ENCODE measurements around the gene POLDIP3.
A peak's percentile ranks its signal among the peaks of the same experiment; 100 is the strongest.
"Not testable (repeated sequence)": the region's sequence is repeated elsewhere in the genome, so short reads cannot be mapped to it uniquely, and the experiment has no call there.

POLDIP3 gene

DNA sequence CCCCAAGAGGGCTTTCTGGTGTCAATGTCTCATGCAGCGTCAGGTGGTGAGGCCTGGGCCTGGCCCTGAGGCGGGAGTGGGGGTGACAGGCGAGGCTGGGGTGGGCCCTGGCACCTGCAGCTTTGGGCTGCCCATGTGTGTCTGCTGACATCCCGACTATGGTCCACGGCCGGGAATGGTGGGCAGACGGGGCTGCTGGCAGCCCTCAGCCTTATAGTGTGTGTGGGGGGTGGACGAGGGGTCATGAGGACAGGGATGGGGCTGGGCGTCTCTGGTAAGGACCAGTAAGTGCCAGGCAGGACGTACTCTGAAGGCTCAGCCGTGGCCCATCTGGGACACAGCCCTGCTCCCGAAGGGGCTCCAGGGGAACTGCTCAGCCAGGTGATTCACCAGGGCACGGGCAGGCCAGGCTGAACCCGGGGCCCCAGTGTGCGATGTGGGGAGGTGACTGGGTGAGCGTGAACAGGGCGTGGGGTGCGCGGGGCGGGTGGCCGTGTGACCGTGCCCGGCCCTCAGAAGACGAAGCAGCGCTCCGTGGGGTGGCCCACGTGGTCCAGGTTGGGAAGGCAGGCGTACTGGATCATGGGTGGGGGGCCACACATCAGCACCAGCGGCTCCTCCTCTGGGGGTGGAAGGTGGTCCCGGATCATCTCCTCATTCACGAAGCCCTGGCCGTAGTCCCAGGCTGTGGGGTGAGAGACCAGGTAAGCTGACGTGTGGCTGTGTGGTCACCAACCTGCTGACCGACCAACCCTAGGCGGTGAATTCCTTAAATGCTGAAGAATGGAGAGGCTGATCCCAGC, 4.8 kb upstream of the POLDIP3 start:
- no peak for DNase-seq (ENCODE audit: low spot score)

- no peak for DNase-seq (ENCODE audit: low spot score)
Observed at GRCh38 chr22:42617155-42617983, 2.7 kb upstream of the POLDIP3 start.

GRCh38 chr22:42615860-42616175, 1.1 kb upstream of the POLDIP3 start:
- DNase-seq (ENCODE audit: low spot score): not testable (repeated sequence)

DNA sequence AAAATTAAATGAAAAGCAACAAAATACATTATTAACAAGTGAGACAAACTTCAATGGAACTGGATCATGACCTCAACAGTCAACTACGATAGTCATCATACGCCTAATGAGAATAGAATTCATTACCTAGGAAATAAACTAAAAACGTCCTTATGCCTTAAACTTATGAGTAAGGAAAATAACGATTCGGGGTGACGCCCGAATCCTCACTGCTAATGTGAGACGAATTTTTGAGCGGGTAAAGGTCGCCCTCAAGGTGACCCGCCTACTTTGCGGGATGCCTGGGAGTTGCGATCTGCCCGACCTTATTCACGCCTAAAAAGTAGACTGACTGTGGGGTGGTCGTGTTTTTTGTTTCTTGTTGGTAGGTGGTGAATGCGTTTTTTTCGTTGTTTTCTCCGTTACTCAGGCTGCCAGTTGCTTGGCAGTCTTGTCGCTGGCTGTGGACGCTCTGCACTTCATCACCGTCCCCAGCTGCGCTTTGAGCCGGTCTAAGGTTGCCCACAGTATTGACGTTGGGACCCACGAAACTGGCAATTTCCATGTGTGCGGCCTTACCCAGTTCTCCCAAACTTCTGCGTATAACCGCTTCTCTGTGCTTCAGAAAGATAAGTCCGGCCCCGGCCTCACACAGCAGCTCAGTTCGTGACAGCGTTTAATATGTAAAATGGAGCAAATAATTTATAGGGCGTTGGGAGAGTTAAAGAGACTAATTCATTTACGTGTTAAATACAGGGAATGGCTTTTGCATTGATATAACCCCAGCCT, 593 bp upstream of the POLDIP3 start:
- DNase-seq (ENCODE audit: low spot score): peak; percentile 99

GRCh38 chr22:42613872-42614301, 796 bp downstream of the POLDIP3 start:
- no peak for DNase-seq (ENCODE audit: low spot score)

- no peak for DNase-seq (ENCODE audit: low spot score)
Observed at GRCh38 chr22:42612336-42612735, 2.3 kb downstream of the POLDIP3 start.

DNA sequence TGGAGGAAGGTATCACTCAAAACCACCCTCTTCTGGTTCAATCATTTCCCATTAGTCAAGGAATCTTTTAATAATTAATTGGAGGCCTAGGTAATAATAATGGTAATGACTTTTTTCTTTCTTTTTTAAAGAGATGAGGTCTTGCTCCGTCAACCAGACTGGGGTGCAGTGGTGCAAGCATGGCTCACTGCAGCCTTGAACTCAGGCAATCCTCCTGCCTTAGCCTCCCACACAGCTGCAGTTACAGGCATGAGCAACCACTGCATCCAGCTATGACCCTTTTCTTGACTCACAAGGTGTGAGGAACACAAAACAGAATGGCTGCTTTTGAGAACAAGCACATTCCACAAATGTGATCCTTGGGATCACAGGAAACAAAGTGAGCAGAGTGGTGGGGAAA, 3.6 kb downstream of the POLDIP3 start:
- no peak for DNase-seq (ENCODE audit: low spot score)

DNA sequence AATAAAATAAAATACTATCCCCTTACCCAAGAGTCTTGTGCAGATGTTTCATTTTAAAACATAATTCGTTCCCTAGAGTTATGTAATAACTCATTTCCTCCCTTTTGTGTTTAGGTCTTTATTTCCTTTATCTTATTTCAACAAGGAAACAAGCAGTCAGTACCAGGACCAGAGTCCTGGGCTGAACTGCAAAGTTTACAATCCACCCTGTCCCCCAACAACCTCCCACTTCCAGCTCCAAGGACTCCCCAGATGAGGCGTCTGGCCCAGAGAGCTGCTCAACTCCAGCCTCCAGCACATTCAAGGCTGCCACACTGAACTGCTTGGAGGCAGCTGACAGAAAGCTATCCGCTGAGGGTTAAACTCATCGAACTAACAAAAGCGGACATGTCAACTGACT, 4.5 kb downstream of the POLDIP3 start:
- DNase-seq (ENCODE audit: low spot score): no peak

GRCh38 chr22:42608823-42609361, 5.8 kb downstream of the POLDIP3 start:
- no peak for DNase-seq (ENCODE audit: low spot score)

DNA sequence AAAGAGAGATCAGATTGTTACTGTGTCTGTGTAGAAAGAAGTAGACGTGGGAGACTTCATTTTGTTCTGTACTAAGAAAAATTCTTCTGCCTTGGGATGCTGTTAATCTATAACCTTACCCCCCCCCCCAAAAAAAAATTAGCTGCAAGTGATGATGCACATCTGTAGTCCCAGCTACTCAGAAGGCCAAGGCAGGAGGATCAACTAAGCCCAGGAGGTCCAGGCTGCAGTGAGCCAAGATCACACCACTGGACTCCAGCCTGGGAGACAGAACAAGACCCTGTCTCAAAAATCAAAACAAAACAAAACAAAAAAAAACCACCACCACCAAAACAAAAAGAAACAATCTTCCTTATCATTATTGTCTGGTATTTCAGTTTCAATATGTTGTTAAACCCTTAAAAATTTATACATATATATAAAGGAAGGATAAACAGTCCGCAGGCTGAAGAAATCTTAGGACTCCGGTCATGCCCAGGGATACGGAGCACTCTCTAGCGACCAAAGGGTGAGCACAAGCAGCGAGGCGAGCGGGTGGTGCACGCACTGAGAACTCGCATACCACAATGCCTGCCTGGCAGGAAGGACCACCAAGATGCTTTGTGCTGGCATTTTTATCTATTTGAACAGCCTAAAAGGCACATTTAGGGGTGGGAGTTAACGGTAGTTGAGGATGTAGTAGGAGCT, 6.4 kb downstream of the POLDIP3 start:
- no peak for DNase-seq (ENCODE audit: low spot score)

DNA sequence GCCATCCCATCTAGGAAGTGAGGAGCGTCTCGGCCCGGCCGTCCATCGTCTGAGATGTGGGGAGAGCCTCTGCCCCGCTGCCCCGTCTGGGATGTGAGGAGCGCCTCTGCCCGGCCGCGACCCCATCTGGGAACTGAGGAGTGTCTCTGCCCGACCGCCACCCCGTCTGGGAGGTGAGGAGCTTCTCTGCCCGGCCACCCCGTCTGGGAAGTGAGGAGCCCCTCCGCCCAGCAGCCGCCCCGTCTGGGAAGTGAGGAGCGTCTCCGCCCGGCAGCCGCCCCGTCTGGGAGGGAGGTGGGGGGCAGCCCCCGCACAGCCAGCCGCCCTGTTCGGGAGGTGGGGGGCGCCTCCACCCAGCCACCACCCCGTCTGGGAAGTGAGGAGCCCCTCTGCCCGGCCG, 7.0 kb downstream of the POLDIP3 start:
- DNase-seq (ENCODE audit: low spot score): not testable (repeated sequence)

DNA sequence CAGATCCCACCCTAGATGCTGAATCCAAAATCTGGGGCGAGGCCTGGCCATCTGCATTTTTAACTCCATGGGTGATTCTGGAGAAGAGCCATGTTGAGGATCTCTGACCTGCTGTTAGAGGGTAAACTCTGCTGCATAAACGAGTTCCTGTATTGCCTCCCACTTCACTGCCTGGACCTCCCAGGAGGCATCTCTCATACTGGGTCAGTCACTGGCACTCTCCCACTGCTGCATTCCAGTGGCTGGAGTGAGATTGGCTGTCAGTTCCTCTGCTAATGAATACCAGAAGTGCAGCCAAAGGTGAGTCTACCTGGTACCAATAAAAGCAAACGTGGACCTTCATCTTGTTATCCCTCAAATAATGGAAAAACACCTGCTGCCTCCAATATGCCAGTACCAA, 10.3 kb downstream of the POLDIP3 start:
- no peak for DNase-seq (ENCODE audit: low spot score)

GRCh38 chr22:42603427-42603826, 11.3 kb downstream of the POLDIP3 start:
- DNase-seq (ENCODE audit: low spot score): no peak

GRCh38 chr22:42602470-42602869, 12.2 kb downstream of the POLDIP3 start:
- DNase-seq (ENCODE audit: low spot score): no peak

DNA sequence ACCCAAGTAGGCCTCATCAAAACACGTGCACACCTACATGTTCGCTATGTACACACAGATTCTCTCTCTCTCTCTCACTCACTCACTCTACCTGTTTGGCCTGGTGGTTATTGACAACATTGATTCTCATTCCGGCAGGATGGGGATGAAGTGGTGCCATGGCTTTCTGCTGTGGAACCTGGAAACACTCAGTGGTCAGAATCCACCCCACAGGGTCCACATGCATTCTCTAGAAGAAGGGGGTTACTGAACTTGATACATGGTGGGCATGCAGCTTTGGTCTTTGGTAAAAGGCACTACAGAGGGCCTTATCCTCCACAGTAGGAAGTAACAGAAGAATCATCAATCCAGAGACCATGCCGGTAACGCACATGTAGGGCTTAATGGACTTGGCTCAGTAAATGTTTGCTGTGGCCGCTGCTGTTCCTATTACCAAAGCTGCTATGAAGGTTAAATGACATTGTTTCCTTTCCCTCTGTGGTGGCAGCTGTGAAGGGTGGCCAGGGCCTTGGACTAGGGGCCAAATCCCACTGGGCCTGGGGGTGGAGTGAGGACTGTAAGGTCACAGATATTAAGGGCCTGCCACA, 12.7 kb downstream of the POLDIP3 start:
- no peak for DNase-seq (ENCODE audit: low spot score)

GRCh38 chr22:42596863-42597530, 17.7 kb downstream of the POLDIP3 start:
- no peak for DNase-seq (ENCODE audit: low spot score)

GRCh38 chr22:42596336-42596735, 18.3 kb downstream of the POLDIP3 start:
- peak; percentile 71 for DNase-seq (ENCODE audit: low spot score)

DNA sequence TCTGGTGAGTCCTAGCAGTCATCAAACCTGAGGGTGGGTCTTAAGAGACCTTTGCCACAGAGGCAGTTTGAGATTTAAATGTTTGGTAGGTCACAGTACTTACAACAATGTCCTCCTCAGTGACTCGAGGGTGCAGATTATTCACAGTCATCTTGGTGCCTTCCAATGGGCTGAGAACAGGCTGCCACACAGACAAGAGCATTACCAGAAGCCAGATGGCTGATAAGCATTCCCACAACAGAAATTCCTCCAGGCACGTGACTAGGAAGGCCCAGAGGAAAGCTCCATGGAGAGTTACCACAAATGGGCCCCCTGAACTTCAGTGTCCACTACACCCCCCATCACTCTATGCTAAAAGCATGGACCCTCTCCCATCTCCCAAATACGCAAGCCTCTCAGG, 19.2 kb downstream of the POLDIP3 start:
- peak; percentile 47 for DNase-seq (ENCODE audit: low spot score)

- no peak for DNase-seq (ENCODE audit: low spot score)
Observed at GRCh38 chr22:42591987-42592386, 22.7 kb downstream of the POLDIP3 start.

GRCh38 chr22:42587588-42588175, 27.0 kb downstream of the POLDIP3 start:
- DNase-seq (ENCODE audit: low spot score): no peak

Data from SK-N-DZ (cell line).